Measurements from ENCODE around the gene SFRP2.

SFRP2 gene

GRCh38 chr4:153755186-153755585 is 33.7 kb downstream of the SFRP2 start:
- ChIA-PET POLR2A (no interaction called here), CTCF (interaction anchor here (1.5 kb wide), 1 partner anchor 120 kb away, joined by 3 read pairs; no protein-coding TSS in a partner anchor)
- DNase-seq (ENCODE audit: extremely low spot score) = no peak
- no peak for TF ChIP-seq SUZ12 (IDR thresholded peaks at IDR 0.05)
- TF ChIP-seq CTBP1 (IDR thresholded peaks at IDR 0.05; ENCODE audit: borderline replicate concordance) = no peak
- TF ChIP-seq ZNF384 (IDR thresholded peaks at IDR 0.05) = no peak
- TF ChIP-seq TARDBP (IDR thresholded peaks at IDR 0.05) = no peak
- no peak for TF ChIP-seq LEF1 (IDR thresholded peaks at IDR 0.05; ENCODE audit: borderline replicate concordance)
- no peak for TF ChIP-seq BHLHE40 (IDR thresholded peaks at IDR 0.05; ENCODE audit: borderline replicate concordance)
- TF ChIP-seq FOXM1 (IDR thresholded peaks at IDR 0.05; ENCODE audit: borderline replicate concordance) = no peak
- no peak for TF ChIP-seq L3MBTL2 (conservative IDR thresholded peaks at IDR 0.05)
- TF ChIP-seq HDGF (IDR thresholded peaks at IDR 0.05; ENCODE audit: borderline replicate concordance) = no peak
- no peak for TF ChIP-seq PKNOX1 (IDR thresholded peaks at IDR 0.05)
- TF ChIP-seq NFRKB (IDR thresholded peaks at IDR 0.05) = no peak

GRCh38 chr4:153750197-153750817 is 38.6 kb downstream of the SFRP2 start:
- CTCF ChIA-PET = interaction anchor here (0.6 to 2.1 kb wide), 14 partner anchors 9 to 803 kb away, joined by 3 to 15 read pairs (median 4); no protein-coding TSS in a partner anchor

GRCh38 chr4:153748378-153748777 is 40.5 kb downstream of the SFRP2 start:
- ChIA-PET POLR2A (no interaction called here), CTCF (interaction anchor here (0.7 kb wide), 1 partner anchor 403 kb away, joined by 4 read pairs; no protein-coding TSS in a partner anchor)
- DNase-seq (ENCODE audit: extremely low spot score) = no peak
- TF ChIP-seq ELF4 (IDR thresholded peaks at IDR 0.05) (no peak), TARDBP (IDR thresholded peaks at IDR 0.05) (no peak), FOXA1 (IDR thresholded peaks at IDR 0.05) (no peak), SUZ12 (IDR thresholded peaks at IDR 0.05) (no peak), BHLHE40 (IDR thresholded peaks at IDR 0.05; ENCODE audit: borderline replicate concordance) (no peak), SP1 (IDR thresholded peaks at IDR 0.05) (no peak), HDGF (IDR thresholded peaks at IDR 0.05; ENCODE audit: borderline replicate concordance) (no peak), LEF1 (IDR thresholded peaks at IDR 0.05; ENCODE audit: borderline replicate concordance) (no peak), CTBP1 (IDR thresholded peaks at IDR 0.05; ENCODE audit: borderline replicate concordance) (no peak), L3MBTL2 (conservative IDR thresholded peaks at IDR 0.05) (no peak), ZNF384 (IDR thresholded peaks at IDR 0.05) (no peak), NFRKB (IDR thresholded peaks at IDR 0.05) (no peak), ARNT (IDR thresholded peaks at IDR 0.05) (no peak), PKNOX1 (IDR thresholded peaks at IDR 0.05) (no peak)

More at GRCh38 chr4:153750197-153750817, 38.6 kb downstream of the SFRP2 start:
- TF ChIP-seq L3MBTL2 (conservative IDR thresholded peaks at IDR 0.05) = no peak
- no peak for TF ChIP-seq TARDBP (IDR thresholded peaks at IDR 0.05)
- no peak for TF ChIP-seq ELF4 (IDR thresholded peaks at IDR 0.05)
- no peak for TF ChIP-seq NFRKB (IDR thresholded peaks at IDR 0.05)
- TF ChIP-seq FOXM1 (IDR thresholded peaks at IDR 0.05; ENCODE audit: borderline replicate concordance) = no peak
- no peak for TF ChIP-seq FOXA1 (IDR thresholded peaks at IDR 0.05)
- no peak for TF ChIP-seq HDGF (IDR thresholded peaks at IDR 0.05; ENCODE audit: borderline replicate concordance)
- TF ChIP-seq FOXK2 (IDR thresholded peaks at IDR 0.05) = no peak
- TF ChIP-seq ZNF384 (IDR thresholded peaks at IDR 0.05) = no peak
- no peak for TF ChIP-seq SP1 (IDR thresholded peaks at IDR 0.05)
- TF ChIP-seq LEF1 (IDR thresholded peaks at IDR 0.05; ENCODE audit: borderline replicate concordance) = no peak
- DNase-seq (ENCODE audit: extremely low spot score) = peak; percentile 76
- POLR2A ChIA-PET = no interaction called here

- no peak for DNase-seq (ENCODE audit: extremely low spot score)
- ChIA-PET CTCF (no interaction called here), POLR2A (no interaction called here)
- no peak for TF ChIP-seq SUZ12 (IDR thresholded peaks at IDR 0.05)
- no peak for TF ChIP-seq BHLHE40 (IDR thresholded peaks at IDR 0.05; ENCODE audit: borderline replicate concordance)
- TF ChIP-seq ELF4 (IDR thresholded peaks at IDR 0.05) = no peak
- TF ChIP-seq CTBP1 (IDR thresholded peaks at IDR 0.05; ENCODE audit: borderline replicate concordance) = no peak
- TF ChIP-seq TARDBP (IDR thresholded peaks at IDR 0.05) = no peak
- TF ChIP-seq ZNF384 (IDR thresholded peaks at IDR 0.05) = no peak
- TF ChIP-seq ARNT (IDR thresholded peaks at IDR 0.05) = no peak
These were observed 41.4 kb downstream of the SFRP2 start for GRCh38 chr4:153747406-153747955.

GRCh38 chr4:153745651-153746050 is 43.2 kb downstream of the SFRP2 start:
- POLR2A ChIA-PET = no interaction called here
- CTCF ChIA-PET = no interaction called here
- TF ChIP-seq PKNOX1 (IDR thresholded peaks at IDR 0.05) (no peak), L3MBTL2 (conservative IDR thresholded peaks at IDR 0.05) (no peak), NFRKB (IDR thresholded peaks at IDR 0.05) (no peak), FOXA1 (IDR thresholded peaks at IDR 0.05) (no peak), FOXM1 (IDR thresholded peaks at IDR 0.05; ENCODE audit: borderline replicate concordance) (no peak), TARDBP (IDR thresholded peaks at IDR 0.05) (no peak), SP1 (IDR thresholded peaks at IDR 0.05) (no peak), HDGF (IDR thresholded peaks at IDR 0.05; ENCODE audit: borderline replicate concordance) (no peak)
- DNase-seq (ENCODE audit: extremely low spot score) = no peak

- ChIA-PET CTCF (interaction anchor here (1.3 kb wide), 1 partner anchor 8 kb away, joined by 5 read pairs; no protein-coding TSS in a partner anchor), POLR2A (no interaction called here)
- no peak for DNase-seq (ENCODE audit: extremely low spot score)
- TF ChIP-seq NFRKB (IDR thresholded peaks at IDR 0.05) = no peak
- TF ChIP-seq ARNT (IDR thresholded peaks at IDR 0.05) = no peak
- TF ChIP-seq PKNOX1 (IDR thresholded peaks at IDR 0.05) = no peak
- no peak for TF ChIP-seq FOXM1 (IDR thresholded peaks at IDR 0.05; ENCODE audit: borderline replicate concordance)
- TF ChIP-seq SUZ12 (IDR thresholded peaks at IDR 0.05) = no peak
- TF ChIP-seq TARDBP (IDR thresholded peaks at IDR 0.05) = no peak
- TF ChIP-seq L3MBTL2 (conservative IDR thresholded peaks at IDR 0.05) = no peak
- TF ChIP-seq SP1 (IDR thresholded peaks at IDR 0.05) = no peak
- no peak for TF ChIP-seq ZNF384 (IDR thresholded peaks at IDR 0.05)
- no peak for TF ChIP-seq ELF4 (IDR thresholded peaks at IDR 0.05)
- no peak for TF ChIP-seq CTBP1 (IDR thresholded peaks at IDR 0.05; ENCODE audit: borderline replicate concordance)
These were observed 47.3 kb downstream of the SFRP2 start for GRCh38 chr4:153741541-153741940.
